Nephron progenitor cell (in vitro differentiated cells): ENCODE results near the gene MAS1.
"Not testable (repeated sequence)": the region's sequence is repeated elsewhere in the genome, so short reads cannot be mapped to it uniquely, and the experiment has no call there.

Experiments used
- DNase-seq: peaks from one replicate; pipeline ENCODE4 v3.0.0; 2021
- H3K27ac Mint-ChIP-seq: 2 replicates; pipeline ENCODE4 v1.8.0; 2021; ENCODE audit warnings: mild to moderate bottlenecking, moderate library complexity, mixed read lengths
- H3K27me3 Mint-ChIP-seq: 2 replicates; pipeline ENCODE4 v1.8.0; 2021; ENCODE audit warnings: mild to moderate bottlenecking, low read depth, mixed read lengths; ENCODE audit not compliant: poor library complexity
- H3K36me3 Mint-ChIP-seq: 2 replicates; pipeline ENCODE4 v1.8.0; 2021; ENCODE audit warnings: low read depth, mixed read lengths
- H3K4me1 Mint-ChIP-seq: 2 replicates; pipeline ENCODE4 v1.8.0; 2021; ENCODE audit warnings: mixed read lengths
- H3K4me3 Mint-ChIP-seq: 2 replicates; pipeline ENCODE4 v1.8.0; 2021; ENCODE audit warnings: mild to moderate bottlenecking, moderate library complexity, mixed read lengths
- H3K9me3 Mint-ChIP-seq: 2 replicates; pipeline ENCODE4 v1.8.0; 2021; ENCODE audit warnings: mild to moderate bottlenecking, moderate library complexity, mixed read lengths
- TF ChIP-seq, protein P1 (sequence below): fragments of 200-600 bp; sonication (generic); IDR thresholded peaks from 2 replicates; pipeline ENCODE4 v1.5.0; 2021; ENCODE audit warnings: antibody characterized with exemption

MAS1 gene

DNA sequence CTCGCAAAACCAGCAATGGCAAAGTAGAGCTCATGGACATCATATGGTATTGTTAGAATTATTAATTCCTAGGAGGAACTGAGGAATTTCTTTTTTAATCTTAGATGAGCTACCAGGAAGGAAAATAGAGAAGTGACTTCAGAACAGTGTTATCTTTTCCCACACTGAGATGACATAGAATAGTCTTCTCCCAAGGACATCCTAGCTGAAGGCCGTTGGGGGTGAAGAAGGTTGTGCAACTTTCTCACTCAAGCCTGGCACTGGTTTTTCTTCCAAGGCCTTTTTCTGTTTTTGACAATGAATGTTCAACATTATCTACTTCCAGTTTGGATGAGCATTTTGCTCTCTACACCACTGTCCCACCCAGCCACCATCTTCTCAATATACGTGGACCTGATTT is 35.8 kb upstream of the MAS1 start:
- Mint-ChIP-seq H3K27ac (no peak overlapping the region), H3K27me3 (peaks cover 35% of the 10 kb centered on the region), H3K4me1 (peaks cover 6% of the 10 kb centered on the region), H3K36me3 (no peaks in the 10 kb centered on the region), H3K4me3 (no peak overlapping the region), H3K9me3 (peaks cover 12% of the 10 kb centered on the region)
- DNase-seq: no peak
- TF ChIP-seq, protein P1, sequence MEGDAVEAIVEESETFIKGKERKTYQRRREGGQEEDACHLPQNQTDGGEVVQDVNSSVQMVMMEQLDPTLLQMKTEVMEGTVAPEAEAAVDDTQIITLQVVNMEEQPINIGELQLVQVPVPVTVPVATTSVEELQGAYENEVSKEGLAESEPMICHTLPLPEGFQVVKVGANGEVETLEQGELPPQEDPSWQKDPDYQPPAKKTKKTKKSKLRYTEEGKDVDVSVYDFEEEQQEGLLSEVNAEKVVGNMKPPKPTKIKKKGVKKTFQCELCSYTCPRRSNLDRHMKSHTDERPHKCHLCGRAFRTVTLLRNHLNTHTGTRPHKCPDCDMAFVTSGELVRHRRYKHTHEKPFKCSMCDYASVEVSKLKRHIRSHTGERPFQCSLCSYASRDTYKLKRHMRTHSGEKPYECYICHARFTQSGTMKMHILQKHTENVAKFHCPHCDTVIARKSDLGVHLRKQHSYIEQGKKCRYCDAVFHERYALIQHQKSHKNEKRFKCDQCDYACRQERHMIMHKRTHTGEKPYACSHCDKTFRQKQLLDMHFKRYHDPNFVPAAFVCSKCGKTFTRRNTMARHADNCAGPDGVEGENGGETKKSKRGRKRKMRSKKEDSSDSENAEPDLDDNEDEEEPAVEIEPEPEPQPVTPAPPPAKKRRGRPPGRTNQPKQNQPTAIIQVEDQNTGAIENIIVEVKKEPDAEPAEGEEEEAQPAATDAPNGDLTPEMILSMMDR: no peak

DNA sequence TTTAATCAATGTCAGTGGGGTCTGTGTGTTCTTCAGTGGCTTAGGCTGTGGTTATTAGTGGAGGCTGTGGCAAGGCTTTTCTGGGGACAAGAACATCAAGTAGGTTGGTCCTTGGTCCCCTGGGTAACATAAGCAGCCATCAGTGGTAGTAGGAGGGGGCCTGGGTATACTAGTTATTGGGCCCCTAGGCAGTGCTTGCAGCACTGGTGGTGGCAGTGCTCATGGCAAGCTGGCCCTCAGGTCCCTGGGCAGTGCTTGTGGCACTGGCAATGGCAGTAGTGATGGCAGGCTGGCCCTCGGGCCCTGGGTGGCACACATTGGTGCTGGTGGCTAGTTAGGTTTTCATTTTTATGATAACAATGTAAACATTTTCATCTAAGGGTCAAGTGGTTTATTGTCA is 32.5 kb upstream of the MAS1 start:
- Mint-ChIP-seq H3K27ac (no peak overlapping the region), H3K4me1 (no peaks in the 10 kb centered on the region), H3K36me3 (no peaks in the 10 kb centered on the region), H3K27me3 (peaks cover 39% of the 10 kb centered on the region), H3K9me3 (peaks cover 8% of the 10 kb centered on the region), H3K4me3 (no peak overlapping the region)
- no peak for DNase-seq
- TF ChIP-seq, protein P1: no peak

DNA sequence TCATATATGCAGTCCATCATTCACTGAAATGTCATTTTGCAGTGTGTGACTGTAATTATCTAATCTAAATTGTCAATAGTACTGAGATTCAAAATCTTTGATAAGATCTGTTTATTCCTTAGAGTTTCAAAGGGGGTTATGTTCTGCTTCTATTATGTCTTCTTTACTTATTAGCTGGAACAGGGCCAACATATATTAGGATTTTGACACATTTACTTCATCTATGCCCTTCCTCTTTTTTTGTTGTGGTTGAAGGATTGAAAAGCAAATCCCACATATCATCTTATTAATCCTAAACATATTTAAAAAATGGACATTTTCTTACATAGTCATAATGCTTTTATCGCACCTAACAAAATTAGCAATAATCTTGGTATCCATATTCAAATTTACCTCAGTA is 30.3 kb upstream of the MAS1 start:
- Mint-ChIP-seq H3K4me3 (no peak overlapping the region), H3K27ac (no peak overlapping the region), H3K27me3 (peaks cover 39% of the 10 kb centered on the region), H3K36me3 (no peaks in the 10 kb centered on the region), H3K4me1 (no peaks in the 10 kb centered on the region), H3K9me3 (peaks cover 8% of the 10 kb centered on the region)
- TF ChIP-seq, protein P1: no peak
- DNase-seq: no peak

GRCh38 chr6:159862103-159862502 is 28.7 kb upstream of the MAS1 start:
- H3K9me3 Mint-ChIP-seq: peaks cover 5% of the 10 kb centered on the region
- H3K4me3 Mint-ChIP-seq: no peak overlapping the region
- H3K36me3 Mint-ChIP-seq: no peaks in the 10 kb centered on the region
- TF ChIP-seq, protein P1: no peak
- no peak for DNase-seq
- peaks cover 23% of the 10 kb centered on the region for H3K27me3 Mint-ChIP-seq
- no peaks in the 10 kb centered on the region for H3K4me1 Mint-ChIP-seq
- no peak overlapping the region for H3K27ac Mint-ChIP-seq

DNA sequence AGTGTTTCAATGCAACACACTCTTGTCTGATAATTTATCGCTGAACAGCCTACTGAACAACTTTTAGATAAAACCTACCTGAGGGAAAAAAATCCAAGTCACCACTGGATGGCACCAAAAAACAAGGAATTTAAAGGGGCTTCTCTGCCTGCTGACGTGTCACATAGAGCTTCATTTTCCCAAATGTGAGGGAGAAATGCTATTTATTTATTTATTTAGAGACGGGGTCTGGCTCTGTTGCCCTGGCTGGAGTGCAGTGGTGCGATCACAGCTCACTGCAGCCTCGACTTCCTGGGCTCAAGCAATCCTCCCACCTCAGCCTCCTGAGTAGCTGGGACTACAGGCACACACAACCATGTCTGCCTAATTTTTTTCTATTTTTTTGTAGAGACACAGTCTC is 27.4 kb upstream of the MAS1 start:
- H3K4me1 Mint-ChIP-seq, H3K36me3 Mint-ChIP-seq, H3K4me3 Mint-ChIP-seq, H3K27ac Mint-ChIP-seq, H3K9me3 Mint-ChIP-seq: not testable (repeated sequence)
- DNase-seq: peak; percentile 35
- TF ChIP-seq, protein P1: peak; percentile 48
- peaks cover 14% of the 10 kb centered on the region for H3K27me3 Mint-ChIP-seq

DNA sequence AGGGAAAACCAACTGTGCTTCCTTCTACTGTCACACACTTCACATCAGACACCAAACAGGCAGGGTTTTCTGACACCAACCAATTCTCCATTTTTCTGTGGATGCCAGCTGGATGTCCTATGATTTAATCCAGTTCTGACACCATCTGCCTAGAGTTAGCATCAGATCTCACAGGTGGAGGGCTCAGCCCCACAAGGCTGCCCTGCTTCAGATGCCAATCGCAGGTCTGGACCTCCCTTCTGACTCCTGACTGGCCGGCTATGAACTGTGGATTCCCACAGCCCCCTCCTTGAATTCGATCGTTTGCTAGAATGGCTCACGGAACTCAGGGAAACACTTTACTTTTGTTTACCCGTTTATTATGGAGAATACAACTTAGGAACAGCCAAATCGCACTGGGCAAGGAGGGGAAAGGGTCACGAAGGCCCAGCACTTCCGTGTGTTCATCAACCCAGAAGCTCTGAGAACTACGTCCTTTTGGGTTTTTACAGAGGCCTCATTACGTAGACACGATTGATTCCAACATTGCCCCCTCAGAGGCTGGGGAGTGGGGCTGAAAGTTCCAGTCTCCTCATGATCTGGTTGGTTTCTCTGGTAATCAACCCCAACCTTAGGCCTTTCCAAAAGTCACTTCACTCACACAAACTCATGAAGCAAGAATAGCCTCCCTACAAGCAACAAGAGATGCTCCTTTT is 25.4 kb upstream of the MAS1 start:
- no peaks in the 10 kb centered on the region for H3K4me1 Mint-ChIP-seq
- peak overlapping the region; percentile 40 for H3K27ac Mint-ChIP-seq
- peaks cover 12% of the 10 kb centered on the region for H3K9me3 Mint-ChIP-seq
- no peak for DNase-seq
- H3K36me3 Mint-ChIP-seq: no peaks in the 10 kb centered on the region
- peaks cover 14% of the 10 kb centered on the region for H3K27me3 Mint-ChIP-seq
- H3K4me3 Mint-ChIP-seq: no peak overlapping the region
- TF ChIP-seq, protein P1: no peak
